K562 (cell line): ENCODE measurements around the gene VAC14.

Experiments
- ARID3A ChIP-seq: IDR thresholded peaks from 2 replicates; pipeline ENCODE4 v1.6.1; 2012; ENCODE audit warnings: low read depth, low read length, improper control_type of control experiment, borderline replicate concordance
- BACH1 ChIP-seq: fragments of 200-800 bp; sonication (Bioruptor generic); IDR thresholded peaks from 2 replicates; pipeline ENCODE4 v1.6.1; 2016; ENCODE audit warnings: missing genetic modification characterization, missing compliant biosample characterization
- CTCF ChIP-seq, 3 experiments: IDR thresholded peaks in 2 of 3; conservative IDR thresholded peaks in 1 of 3; 2 replicates each; pipeline ENCODE4 v1.5.1; 2011 to 2012; ENCODE audit warnings: low read length in 3 of 3, mild to moderate bottlenecking in 3 of 3, control low read depth in 2 of 3, improper control_type of control experiment in 1 of 3, inconsistent platforms in 1 of 3, low read depth in 1 of 3, mixed read lengths in 1 of 3, moderate library complexity in 1 of 3; ENCODE audit not compliant: insufficient read depth in 2 of 3
- EP300 ChIP-seq: IDR thresholded peaks from 2 replicates; pipeline ENCODE4 v1.6.1; 2012; ENCODE audit warnings: low read length, improper control_type of control experiment
- FOXJ2 ChIP-seq: fragments of 200-800 bp; sonication (Bioruptor generic); IDR thresholded peaks from 2 replicates; pipeline ENCODE4 v1.6.1; 2016; ENCODE audit warnings: missing genetic modification characterization, missing compliant biosample characterization
- HNRNPLL ChIP-seq: fragments of 200-400 bp; formaldehyde crosslinking; IDR thresholded peaks from 2 replicates; pipeline ENCODE4 v1.6.1; 2017; ENCODE audit warnings: low read length, low read depth, mild to moderate bottlenecking; ENCODE audit not compliant: poor library complexity, severe bottlenecking
- PCBP1 ChIP-seq: fragments of 200-400 bp; formaldehyde crosslinking; IDR thresholded peaks from 2 replicates; pipeline ENCODE4 v1.6.1; 2018; ENCODE audit warnings: mild to moderate bottlenecking, low read depth, low read length; ENCODE audit not compliant: poor library complexity, severe bottlenecking
- SIN3A ChIP-seq, 2 experiments: fragments of 150-350 bp in 1 of 2; IDR thresholded peaks; 2 replicates each; pipeline ENCODE4 v1.6.1; 2011 to 2016; ENCODE audit warnings: borderline replicate concordance in 2 of 2, low read depth in 2 of 2, low read length in 2 of 2, mild to moderate bottlenecking in 2 of 2, moderate library complexity in 2 of 2; ENCODE audit not compliant: control insufficient read depth in 1 of 2
- THRB ChIP-seq: fragments of 450-650 bp; formaldehyde crosslinking; conservative IDR thresholded peaks from 2 replicates; pipeline ENCODE4 v1.4.0; 2022; ENCODE audit warnings: mild to moderate bottlenecking, missing genetic modification characterization
- TSHZ1 ChIP-seq: fragments of 250-450 bp; sonication (Bioruptor Pico); IDR thresholded peaks from 2 replicates; pipeline ENCODE4 v1.4.0; 2020; ENCODE audit warnings: mild to moderate bottlenecking, moderate library complexity
- ZNF644 ChIP-seq: fragments of 200-800 bp; sonication (Bioruptor generic); IDR thresholded peaks from 2 replicates; pipeline ENCODE4 v1.6.1; 2016; ENCODE audit warnings: low read depth, missing genetic modification characterization, missing compliant biosample characterization
- ZNF655 ChIP-seq: fragments of 250-450 bp; sonication (Bioruptor Pico); IDR thresholded peaks from 2 replicates; pipeline ENCODE4 v1.5.0; 2021
- ZNF695 ChIP-seq: fragments of 450-650 bp; formaldehyde crosslinking; IDR thresholded peaks from 2 replicates; pipeline ENCODE4 v1.4.0; 2020; ENCODE audit warnings: mild to moderate bottlenecking, moderate library complexity

GRCh38 chr16:70647441-70648359, 153.3 kb downstream of the VAC14 start:
- TF ChIP-seq FOXJ2 (no peak), BACH1 (no peak), CTCF (IDR thresholded peaks at IDR 0.05 in 2 of 3, conservative IDR thresholded peaks at IDR 0.05 in 1 of 3; ENCODE audit: insufficient read depth in 2 of 3, low read depth in 1 of 3, low read length in 3 of 3) (no peak), ZNF644 (tag) (no peak), THRB (CRISPR knock-in tag) (no peak), TSHZ1 (CRISPR knock-in tag) (no peak), EP300 (no peak), ARID3A (no peak), SIN3A (IDR thresholded peaks at IDR 0.05; ENCODE audit: borderline replicate concordance in 2 of 2, control insufficient read depth in 1 of 2, low read depth in 2 of 2, low read length in 2 of 2) (no peak), PCBP1 (no peak), HNRNPLL (no peak), ZNF695 (no peak), ZNF655 (CRISPR knock-in tag) (no peak)
